HG03095 (cell line): ENCODE data around the gene PGGT1B.

Experiments used
- ATAC-seq: cut with Tn5 transposase; IDR thresholded peaks from one replicate; pipeline ENCODE4 v1.9.1; 2021; ENCODE audit warnings: moderate library complexity; ENCODE audit not compliant: unreplicated experiment

PGGT1B gene

DNA sequence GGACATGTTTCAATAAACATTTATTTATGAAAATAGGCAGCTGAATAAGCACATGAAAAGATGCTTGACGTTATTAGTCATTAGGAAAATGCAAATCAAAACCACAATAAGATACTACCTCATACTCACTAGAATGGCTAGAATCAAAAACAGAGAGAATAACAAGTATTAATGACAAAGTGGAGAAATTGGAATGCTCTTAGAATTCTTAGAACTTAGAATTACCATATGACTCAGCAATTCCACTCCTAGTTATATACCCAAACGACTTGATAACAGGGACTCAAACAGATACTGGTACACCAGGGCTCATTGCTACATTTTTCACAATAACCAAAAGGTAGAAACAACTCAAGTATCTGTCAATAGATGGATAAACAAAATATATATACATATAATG, 77.9 kb downstream of the PGGT1B start:
- ATAC-seq = no peak

- no peak for ATAC-seq
Observed at GRCh38 chr5:115181757-115182156, 80.9 kb downstream of the PGGT1B start.

DNA sequence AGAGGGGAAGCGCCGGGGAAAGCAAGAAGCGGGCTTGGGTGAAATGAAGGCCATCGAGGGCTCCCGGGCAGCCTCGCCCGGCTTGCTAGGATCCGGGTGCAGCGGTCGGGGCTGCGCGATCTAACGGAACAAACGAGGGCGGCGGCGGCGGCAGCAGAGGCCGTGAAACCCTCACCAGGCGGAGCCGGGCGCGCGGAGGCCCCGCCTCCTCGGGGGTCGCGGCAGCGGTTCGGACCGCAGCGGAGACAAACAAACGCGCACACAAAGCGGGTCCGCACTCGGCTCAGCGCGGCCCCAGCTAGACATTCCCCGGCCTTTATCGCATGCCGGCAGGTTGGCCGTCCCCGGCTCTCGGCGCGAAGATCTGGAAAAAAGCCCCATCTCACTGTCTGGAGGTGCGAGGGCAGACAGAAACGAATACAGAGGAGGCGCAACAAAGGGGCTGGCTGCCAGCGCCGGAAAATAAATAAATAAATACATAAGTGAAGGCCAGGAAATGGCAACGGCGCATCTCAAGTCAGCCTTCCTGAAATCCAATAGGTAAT, 82.4 kb downstream of the PGGT1B start:
- ATAC-seq = no peak

DNA sequence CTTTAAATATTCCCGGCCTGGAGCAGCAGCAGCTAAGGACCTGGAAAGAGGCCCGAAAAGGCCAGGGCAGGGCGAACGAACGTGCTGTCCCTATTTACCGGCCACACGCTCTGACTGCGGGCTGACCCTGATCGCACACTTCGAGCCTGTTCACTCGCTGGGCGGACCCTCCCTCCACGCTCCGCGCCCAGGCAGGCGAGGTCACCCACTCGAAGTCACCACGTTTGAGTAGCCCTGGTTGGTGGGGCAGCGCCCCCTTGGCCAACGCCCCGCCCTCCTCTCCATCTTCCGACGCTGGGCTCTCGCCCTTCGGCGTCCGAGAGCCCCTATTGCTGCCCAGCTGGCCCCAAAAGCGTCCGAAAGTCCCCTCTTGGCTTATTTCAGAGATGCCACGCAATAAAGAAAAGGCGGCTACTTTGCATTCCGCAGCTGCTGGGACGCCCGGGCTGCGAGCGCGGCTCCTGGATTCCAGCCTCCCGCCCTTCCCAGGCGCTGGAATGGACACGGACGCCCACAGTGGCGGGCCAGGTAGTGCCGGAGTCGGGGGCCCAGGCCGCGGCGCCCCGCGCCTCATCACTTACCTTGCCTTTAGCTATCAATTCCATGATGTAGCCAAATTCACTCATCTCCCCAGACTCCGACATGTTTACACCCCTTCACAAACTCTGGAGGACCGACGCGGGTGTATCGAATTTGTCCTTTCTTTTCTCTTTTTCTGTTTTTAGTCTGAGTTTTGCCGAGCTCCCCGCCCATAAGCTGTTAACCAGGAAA, 83.1 kb downstream of the PGGT1B start:
- no peak for ATAC-seq

DNA sequence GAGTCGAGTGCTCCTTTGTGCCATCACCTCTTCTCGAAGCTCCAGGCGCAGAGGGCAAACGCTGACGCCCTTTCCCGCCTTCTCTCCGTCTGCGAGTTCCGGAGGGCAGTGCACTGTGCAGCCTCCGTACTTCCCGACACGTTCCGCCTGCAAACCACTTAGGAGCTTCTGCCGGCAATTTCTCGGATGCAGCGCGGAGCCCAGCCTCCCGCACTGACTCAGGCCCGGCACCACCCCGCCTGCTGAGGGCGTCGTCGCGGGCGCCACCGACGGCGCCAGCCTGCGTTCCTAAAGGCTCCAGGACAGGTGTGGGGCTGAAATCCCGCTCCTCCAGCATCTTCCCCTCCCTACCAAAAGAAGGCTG, 83.7 kb downstream of the PGGT1B start:
- ATAC-seq = no peak

- no peak for ATAC-seq
Observed at GRCh38 chr5:115170929-115171510, 91.7 kb downstream of the PGGT1B start.

GRCh38 chr5:115170134-115170928, 92.3 kb downstream of the PGGT1B start:
- peak; percentile 45 for ATAC-seq

DNA sequence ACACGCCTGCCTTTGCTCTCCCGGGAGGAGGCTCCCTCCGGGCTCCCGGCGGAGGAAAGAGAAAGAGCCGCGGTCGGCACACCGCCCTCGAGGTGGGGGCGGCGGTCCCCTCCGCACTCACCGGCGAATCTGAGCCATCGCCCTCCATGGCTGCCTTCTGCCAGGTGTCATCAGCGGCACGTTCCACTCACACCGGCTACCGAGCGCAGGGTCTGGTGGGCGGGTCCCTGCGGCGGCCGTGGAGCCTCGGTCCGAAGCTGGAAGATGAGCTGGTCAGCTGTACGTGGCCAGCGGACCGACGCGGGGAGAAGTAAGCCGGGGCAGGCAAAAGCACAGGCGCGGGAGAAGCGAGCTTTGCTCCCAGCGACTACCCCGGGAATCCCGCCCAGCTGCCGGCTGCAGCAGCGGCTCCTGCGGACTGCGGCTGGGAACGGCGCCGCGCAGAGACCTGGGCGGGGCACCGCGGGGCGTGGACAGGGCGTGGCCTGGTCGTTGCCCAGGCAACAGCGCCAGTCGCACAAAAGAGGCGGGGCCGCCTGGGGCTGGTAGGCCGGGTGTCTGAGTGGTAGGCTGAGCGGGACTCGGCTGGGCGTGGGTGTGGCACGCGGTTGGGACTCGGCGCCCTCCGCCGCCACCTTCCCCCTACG, 93.1 kb downstream of the PGGT1B start, which contains the start of gene TRIM36:
Gene TRIM36, minus strand, starts transcription at position 422 of the 647 bp plus-strand sequence. Its CDS starts 274 bp downstream, at position 148.
- peak; percentile 99 for ATAC-seq

GRCh38 chr5:115168829-115169486, 93.7 kb downstream of the PGGT1B start:
- ATAC-seq = no peak

DNA sequence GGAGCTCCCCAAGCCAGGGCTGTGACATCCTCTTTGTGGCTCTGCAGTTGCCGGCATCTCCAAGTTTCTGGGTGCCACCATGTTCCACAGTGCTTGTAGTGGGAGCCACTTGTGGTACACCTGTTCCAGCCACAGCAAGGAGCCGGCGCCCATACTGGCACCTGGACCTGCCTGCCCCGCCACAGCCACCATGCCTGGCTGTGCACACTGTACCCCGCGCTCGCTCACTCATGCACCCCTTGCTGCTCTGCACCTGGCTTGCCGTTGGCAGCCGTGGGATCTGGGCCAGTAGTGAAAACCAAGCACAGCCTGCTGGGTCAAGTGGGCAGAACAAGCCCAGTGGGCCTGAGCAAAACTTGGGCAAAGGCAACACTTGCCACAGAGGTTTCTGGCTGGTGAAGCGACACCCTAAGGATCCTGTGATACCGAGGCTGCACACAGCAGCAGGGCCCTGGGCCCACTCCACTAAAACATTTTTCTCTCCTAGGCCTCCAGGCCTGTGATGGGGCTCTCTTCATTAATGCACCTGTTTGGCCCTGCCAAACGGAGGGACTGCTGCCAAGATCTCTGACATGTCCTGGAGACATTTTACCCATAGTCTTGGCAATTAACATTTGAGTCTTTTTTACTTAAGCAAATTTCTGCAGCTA, 95.8 kb downstream of the PGGT1B start:
- ATAC-seq = no peak

DNA sequence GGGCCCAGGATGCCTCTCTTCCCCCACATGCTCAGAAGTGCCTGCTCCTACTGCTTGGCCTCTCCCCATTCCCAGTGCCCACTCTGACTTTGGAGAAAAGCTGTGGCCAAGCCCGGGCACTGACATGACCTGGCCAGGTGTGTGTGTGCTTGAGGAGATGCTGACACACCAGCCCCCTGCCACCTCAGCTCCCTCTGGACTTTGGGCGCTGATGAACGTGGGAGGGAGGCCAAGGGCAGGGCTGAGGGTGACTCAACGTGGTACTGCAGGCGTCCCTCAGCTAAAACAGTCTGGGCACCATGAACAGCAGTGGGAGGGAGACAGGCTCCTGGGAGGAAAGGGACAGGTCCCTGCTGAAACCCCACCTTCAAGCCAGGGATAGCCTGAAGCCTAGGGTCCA, 96.9 kb downstream of the PGGT1B start:
- no peak for ATAC-seq

GRCh38 chr5:115160975-115161475, 101.7 kb downstream of the PGGT1B start:
- no peak for ATAC-seq
